Measurements from ENCODE around the gene RIN3. TPM values are rescaled to one million over a fixed set of nuclear protein-coding genes. Genes with fewer than 3 reads are reported as not detected.
"Not testable (repeated sequence)": the region's sequence is repeated elsewhere in the genome, so short reads cannot be mapped to it uniquely, and the experiment has no call there.

The RIN3 gene
- total RNA-seq, 1 experiment from 2014 or later = not detected

DNA sequence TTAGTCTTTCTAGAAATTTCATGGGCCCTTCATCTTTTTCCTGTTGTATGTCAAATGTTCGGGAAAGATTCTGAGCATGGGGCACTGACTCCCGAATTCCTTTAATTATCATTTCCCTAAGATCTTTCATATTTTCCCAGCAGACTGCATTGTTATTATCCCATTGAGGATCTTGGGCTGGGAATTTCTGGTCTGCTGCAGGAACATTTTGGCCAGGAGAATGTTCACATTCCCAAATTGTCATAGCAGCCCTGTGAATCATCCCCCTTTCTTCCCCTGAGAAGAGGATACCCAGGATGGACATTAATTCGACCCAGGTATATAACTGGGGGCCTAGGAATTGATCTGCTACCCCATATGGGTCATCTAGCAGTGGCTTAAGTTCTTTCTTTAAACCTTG is 112.5 kb downstream of the RIN3 start:
- in situ Hi-C loops (cut with HindIII; ENCODE audit: low pct_unique_long_range_greater_than_20kb, low sequenced_read_pairs) = no loop called here
- no peak for DNase-seq (ENCODE audit: low read depth)

DNA sequence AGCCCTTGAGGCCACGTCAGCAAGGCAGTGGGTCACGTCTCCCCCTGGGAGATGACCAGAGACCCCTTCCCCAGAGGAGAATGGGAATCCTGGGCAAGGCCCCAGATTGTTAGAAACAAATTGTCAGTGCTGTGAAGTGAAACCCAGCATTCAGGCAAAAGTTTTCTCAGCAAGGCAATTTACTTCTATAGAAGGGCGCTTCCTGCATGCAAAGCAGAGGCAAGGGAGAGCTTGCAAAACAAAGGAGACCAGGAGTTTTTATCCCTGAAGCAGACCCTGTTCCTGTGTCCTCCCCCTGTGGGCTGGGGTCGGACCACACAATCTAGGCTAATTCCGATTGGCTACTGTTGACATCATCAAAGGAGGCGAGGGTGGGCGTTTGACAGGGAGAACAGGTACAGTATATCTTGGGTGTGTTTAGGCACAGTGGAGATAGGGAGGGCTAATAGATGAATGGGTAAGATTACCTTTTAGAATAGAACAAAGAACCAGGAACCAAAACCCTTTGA is 114.2 kb downstream of the RIN3 start:
- in situ Hi-C loops (cut with HindIII; ENCODE audit: low pct_unique_long_range_greater_than_20kb, low sequenced_read_pairs) = no loop called here

DNA sequence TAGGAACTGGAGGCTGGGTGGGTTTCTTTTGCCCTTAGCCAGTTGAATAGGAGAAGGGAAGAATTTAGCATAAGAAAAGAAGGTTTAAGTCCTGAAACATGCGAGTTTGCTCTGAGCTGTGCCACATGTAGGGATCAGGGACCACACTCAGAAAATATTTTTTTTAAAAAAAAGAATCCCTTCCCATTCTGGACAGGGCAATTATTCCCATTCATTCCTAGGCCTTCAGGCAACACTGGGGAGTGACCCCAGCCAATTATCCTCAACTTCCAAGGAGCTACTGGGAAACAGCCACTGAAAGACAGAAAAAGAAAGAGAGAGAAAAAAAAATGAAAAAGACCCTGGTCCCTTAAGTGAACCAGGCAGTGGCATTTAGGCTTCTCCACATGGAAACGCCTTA is 115.1 kb downstream of the RIN3 start:
- DNase-seq (ENCODE audit: low read depth) = no peak
- in situ Hi-C loops (cut with HindIII; ENCODE audit: low pct_unique_long_range_greater_than_20kb, low sequenced_read_pairs) = no loop called here

More for the DNA sequence above, 114.2 kb downstream of the RIN3 start:
- DNase-seq (ENCODE audit: low read depth) = no peak

GRCh38 chr14:92630367-92630766 is 116.8 kb downstream of the RIN3 start:
- no peak for DNase-seq (ENCODE audit: low read depth)
- in situ Hi-C loops (cut with HindIII; ENCODE audit: low pct_unique_long_range_greater_than_20kb, low sequenced_read_pairs) = no loop called here

GRCh38 chr14:92631098-92631497 is 117.5 kb downstream of the RIN3 start:
- in situ Hi-C loops (cut with HindIII; ENCODE audit: low pct_unique_long_range_greater_than_20kb, low sequenced_read_pairs) = no loop called here
- DNase-seq (ENCODE audit: low read depth) = no peak

GRCh38 chr14:92632546-92633273 is 119.1 kb downstream of the RIN3 start:
- in situ Hi-C loops (cut with HindIII; ENCODE audit: low pct_unique_long_range_greater_than_20kb, low sequenced_read_pairs) = no loop called here
- DNase-seq (ENCODE audit: low read depth) = no peak

DNA sequence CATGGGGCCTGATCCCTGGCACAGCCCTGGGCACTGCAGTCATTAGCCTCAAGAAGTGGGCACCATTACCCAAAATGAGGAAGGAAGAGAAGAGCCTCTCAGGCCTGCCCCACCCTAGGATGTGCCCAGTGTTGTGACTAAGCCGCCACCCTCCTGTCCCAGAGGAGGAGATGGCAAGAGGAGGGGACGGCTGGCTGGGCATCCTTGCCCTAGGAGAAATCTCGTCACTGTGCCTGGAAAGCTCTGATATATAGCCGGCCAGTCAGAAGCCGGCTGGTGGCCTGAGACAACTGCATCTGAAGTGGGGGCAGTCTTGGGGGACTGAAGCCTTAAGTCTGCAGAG is 119.7 kb downstream of the RIN3 start:
- in situ Hi-C loops (cut with HindIII; ENCODE audit: low pct_unique_long_range_greater_than_20kb, low sequenced_read_pairs) = no loop called here
- no peak for DNase-seq (ENCODE audit: low read depth)

- peak; percentile 12 for DNase-seq (ENCODE audit: low read depth)
- in situ Hi-C loops (cut with HindIII; ENCODE audit: low pct_unique_long_range_greater_than_20kb, low sequenced_read_pairs) = no loop called here
These were observed 120.1 kb downstream of the RIN3 start for GRCh38 chr14:92633724-92634123.

DNA sequence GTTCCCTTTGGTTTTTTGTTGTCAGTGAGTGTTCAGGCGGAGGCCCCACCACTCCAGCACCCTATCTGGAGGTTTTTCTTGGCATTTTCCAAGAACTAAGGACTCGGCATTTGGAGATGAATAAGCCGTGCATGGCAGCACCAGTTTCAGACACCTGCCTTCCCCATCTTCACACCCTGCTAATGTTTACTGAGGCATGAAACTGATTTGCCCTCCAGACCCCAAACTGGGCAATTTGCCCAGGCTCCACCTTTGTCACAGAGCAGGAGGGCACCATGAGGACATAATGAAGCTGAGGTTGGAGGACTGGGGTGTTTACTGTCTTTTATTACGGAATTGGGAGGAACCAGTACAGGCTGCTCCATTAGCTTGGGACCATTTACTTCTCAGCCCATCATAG is 121.5 kb downstream of the RIN3 start:
- DNase-seq (ENCODE audit: low read depth) = peak; percentile 72
- in situ Hi-C loops (cut with HindIII; ENCODE audit: low pct_unique_long_range_greater_than_20kb, low sequenced_read_pairs) = no loop called here

DNA sequence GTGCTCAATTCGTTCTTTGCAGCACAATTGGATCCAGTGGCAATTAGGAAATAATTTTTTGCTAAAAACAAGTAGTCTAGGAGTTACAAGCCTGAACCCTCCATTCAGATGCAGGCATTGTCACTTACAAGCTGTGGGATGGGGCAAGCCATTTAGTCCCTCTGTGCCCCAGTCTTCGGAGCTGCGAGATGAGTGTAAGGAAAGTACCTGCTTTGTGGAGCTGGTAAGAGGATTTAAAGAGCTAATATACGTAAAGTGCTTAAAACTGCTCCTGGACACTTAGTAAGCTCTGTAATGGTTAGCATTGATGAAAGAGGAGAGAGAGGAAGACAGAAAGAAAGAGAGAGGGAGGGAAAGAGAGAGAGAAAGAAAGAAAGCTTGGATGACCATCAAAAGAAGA is 122.3 kb downstream of the RIN3 start:
- DNase-seq (ENCODE audit: low read depth) = no peak
- in situ Hi-C loops (cut with HindIII; ENCODE audit: low pct_unique_long_range_greater_than_20kb, low sequenced_read_pairs) = no loop called here

- no peak for DNase-seq (ENCODE audit: low read depth)
- in situ Hi-C loops (cut with HindIII; ENCODE audit: low pct_unique_long_range_greater_than_20kb, low sequenced_read_pairs) = no loop called here
These were observed 123.6 kb downstream of the RIN3 start for GRCh38 chr14:92637228-92637627.

GRCh38 chr14:92637864-92638263 is 124.3 kb downstream of the RIN3 start:
- DNase-seq (ENCODE audit: low read depth) = no peak
- in situ Hi-C loops (cut with HindIII; ENCODE audit: low pct_unique_long_range_greater_than_20kb, low sequenced_read_pairs) = no loop called here

- in situ Hi-C loops (cut with HindIII; ENCODE audit: low pct_unique_long_range_greater_than_20kb, low sequenced_read_pairs) = no loop called here
- DNase-seq (ENCODE audit: low read depth) = no peak
These were observed 124.7 kb downstream of the RIN3 start for GRCh38 chr14:92638266-92638665.

DNA sequence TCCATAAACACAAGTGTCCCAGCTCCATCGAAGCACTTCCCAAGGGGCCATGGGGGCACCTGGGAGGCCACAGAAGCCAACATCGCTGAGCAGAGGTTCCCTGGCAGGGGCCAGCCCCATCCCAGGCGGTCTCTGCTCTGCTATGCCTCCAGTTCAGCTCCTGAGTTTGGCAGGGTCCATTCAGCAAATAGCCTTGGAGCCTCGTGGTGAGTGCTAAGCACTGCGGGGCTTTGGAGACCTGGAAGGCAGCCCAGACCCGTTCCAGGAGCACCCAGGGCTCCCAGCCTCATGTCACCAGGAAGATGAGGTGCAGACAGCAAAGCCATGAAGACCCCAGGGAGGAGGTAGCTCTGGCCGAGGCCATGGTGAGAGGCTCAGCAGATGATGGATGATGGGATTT is 125.3 kb downstream of the RIN3 start:
- in situ Hi-C loops (cut with HindIII; ENCODE audit: low pct_unique_long_range_greater_than_20kb, low sequenced_read_pairs) = no loop called here
- no peak for DNase-seq (ENCODE audit: low read depth)

GRCh38 chr14:92639472-92640117 is 126.0 kb downstream of the RIN3 start:
- in situ Hi-C loops (cut with HindIII; ENCODE audit: low pct_unique_long_range_greater_than_20kb, low sequenced_read_pairs); DNase-seq (ENCODE audit: low read depth): not testable (repeated sequence)

- in situ Hi-C loops (cut with HindIII; ENCODE audit: low pct_unique_long_range_greater_than_20kb, low sequenced_read_pairs) = no loop called here
- no peak for DNase-seq (ENCODE audit: low read depth)
These were observed 127.7 kb downstream of the RIN3 start for GRCh38 chr14:92641306-92641705.

GRCh38 chr14:92644171-92644969 is 130.8 kb downstream of the RIN3 start:
- peak; percentile 65 for DNase-seq (ENCODE audit: low read depth)
- in situ Hi-C loops (cut with HindIII; ENCODE audit: low pct_unique_long_range_greater_than_20kb, low sequenced_read_pairs) = no loop called here

GRCh38 chr14:92644970-92645515 is 131.5 kb downstream of the RIN3 start:
- in situ Hi-C loops (cut with HindIII; ENCODE audit: low pct_unique_long_range_greater_than_20kb, low sequenced_read_pairs) = no loop called here
- DNase-seq (ENCODE audit: low read depth) = no peak

Measured in Caki2 (cell line).